Neural progenitor cell (in vitro differentiated cells): ENCODE data around the gene TBC1D19. TPM values are rescaled to one million over a fixed set of nuclear protein-coding genes. Genes with fewer than 3 reads are reported as not detected.

ENCODE experiments used
- DNase-seq: peaks from one replicate; pipeline ENCODE4 v3.0.0-alpha.2; 2016; ENCODE audit warnings: low spot score
- H2AFZ ChIP-seq: fragments of 200-600 bp; sonication (generic); replicated peaks from 2 replicates; pipeline ENCODE4 v1.6.1; 2016; ENCODE audit warnings: antibody characterized with exemption
- H3F3A ChIP-seq: fragments of 200-600 bp; sonication (generic); 2 replicates; pipeline ENCODE4 v1.6.1; 2016; ENCODE audit warnings: antibody characterized with exemption, low read depth
- H3K27ac ChIP-seq: fragments of 200-600 bp; sonication (generic); 2 replicates; pipeline ENCODE4 v1.5.1; 2016; ENCODE audit warnings: mild to moderate bottlenecking
- H3K27me3 ChIP-seq: fragments of 200-600 bp; sonication (generic); 2 replicates; pipeline ENCODE4 v1.6.1; 2016; ENCODE audit warnings: mild to moderate bottlenecking, moderate library complexity
- H3K36me3 ChIP-seq: fragments of 200-600 bp; sonication (generic); 2 replicates; pipeline ENCODE4 v1.5.1; 2016
- H3K4me1 ChIP-seq: fragments of 200-600 bp; sonication (generic); 2 replicates; pipeline ENCODE4 v1.6.1; 2016; ENCODE audit warnings: mixed run types
- H3K4me2 ChIP-seq: fragments of 200-600 bp; sonication (generic); 2 replicates; pipeline ENCODE4 v1.6.1; 2016
- H3K4me3 ChIP-seq: fragments of 200-600 bp; sonication (generic); 2 replicates; pipeline ENCODE4 v1.5.1; 2016
- H3K79me2 ChIP-seq: fragments of 200-600 bp; sonication (generic); 2 replicates; pipeline ENCODE4 v1.6.1; 2016; ENCODE audit warnings: low read depth
- H3K9ac ChIP-seq: fragments of 200-600 bp; sonication (generic); 2 replicates; pipeline ENCODE4 v1.6.1; 2016
- H3K9me3 ChIP-seq: fragments of 200-600 bp; sonication (generic); 2 replicates; pipeline ENCODE4 v1.5.1; 2016; ENCODE audit warnings: low read depth
- H4K20me1 ChIP-seq: fragments of 200-600 bp; sonication (generic); 2 replicates; pipeline ENCODE4 v1.6.1; 2016; ENCODE audit warnings: low read depth
- H3K27ac Mint-ChIP-seq: 3 replicates; pipeline ENCODE4 v1.8.0; 2021; ENCODE audit warnings: mixed read lengths
- H3K27me3 Mint-ChIP-seq: 2 replicates; pipeline ENCODE4 v1.8.0; 2022; ENCODE audit warnings: low read depth, mild to moderate bottlenecking, inconsistent platforms, moderate library complexity, mixed read lengths; ENCODE audit not compliant: insufficient read depth
- H3K36me3 Mint-ChIP-seq: 3 replicates; pipeline ENCODE4 v1.8.0; 2021; ENCODE audit warnings: mixed read lengths
- H3K4me1 Mint-ChIP-seq: 3 replicates; pipeline ENCODE4 v1.8.0; 2021; ENCODE audit warnings: mixed read lengths
- H3K4me3 Mint-ChIP-seq: 3 replicates; pipeline ENCODE4 v1.8.0; 2021; ENCODE audit warnings: mild to moderate bottlenecking, moderate library complexity, mixed read lengths
- H3K9me3 Mint-ChIP-seq: 3 replicates; pipeline ENCODE4 v1.8.0; 2020; ENCODE audit warnings: mixed read lengths
- CTCF ChIP-seq: fragments of 200-600 bp; sonication (generic); IDR thresholded peaks from 2 replicates; pipeline ENCODE4 v1.5.1; 2017; ENCODE audit warnings: antibody characterized with exemption, mild to moderate bottlenecking
- EZH2 ChIP-seq: fragments of 200-600 bp; sonication (generic); IDR thresholded peaks from 2 replicates; pipeline ENCODE4 v1.6.1; 2017; ENCODE audit warnings: antibody characterized with exemption, mild to moderate bottlenecking, moderate library complexity
- EZH2phosphoT487 ChIP-seq: fragments of 200-600 bp; sonication (generic); IDR thresholded peaks from 2 replicates; pipeline ENCODE4 v1.6.1; 2017; ENCODE audit warnings: antibody characterized with exemption
- total RNA-seq: library from RNA; depleted of rRNA; stranded (reverse); fragments of >200 nt; gene quantifications from 2 replicates; pipeline ENCODE4 v1.2.3, GENCODE V29; 2015; ENCODE audit warnings: low replicate concordance

Gene TBC1D19
- total RNA-seq, 1 donor from 2014 or later: 30.7 TPM

- Histone ChIP-seq H3K79me2 (no peaks in the 10 kb centered on the region), H3K4me3 (no peak overlapping the region), H3K4me1 (no peaks in the 10 kb centered on the region), H4K20me1 (no peaks in the 10 kb centered on the region), H3K4me2 (no peak overlapping the region), H3K9me3 (no peaks in the 10 kb centered on the region), H3K36me3 (no peaks in the 10 kb centered on the region), H3F3A (no peaks in the 10 kb centered on the region), H3K27ac (no peak overlapping the region), H3K27me3 (no peaks in the 10 kb centered on the region), H2AFZ (no peak overlapping the region), H3K9ac (no peak overlapping the region)
- Mint-ChIP-seq H3K36me3 (peaks cover 2% of the 10 kb centered on the region), H3K27ac (no peak overlapping the region), H3K27me3 (no peaks in the 10 kb centered on the region), H3K9me3 (no peaks in the 10 kb centered on the region), H3K4me3 (no peak overlapping the region), H3K4me1 (no peaks in the 10 kb centered on the region)
- no peak for DNase-seq
- TF ChIP-seq EZH2: no peak
- TF ChIP-seq CTCF: no peak
These were observed 175.0 kb downstream of the TBC1D19 start for GRCh38 chr4:26758899-26759298.

DNA sequence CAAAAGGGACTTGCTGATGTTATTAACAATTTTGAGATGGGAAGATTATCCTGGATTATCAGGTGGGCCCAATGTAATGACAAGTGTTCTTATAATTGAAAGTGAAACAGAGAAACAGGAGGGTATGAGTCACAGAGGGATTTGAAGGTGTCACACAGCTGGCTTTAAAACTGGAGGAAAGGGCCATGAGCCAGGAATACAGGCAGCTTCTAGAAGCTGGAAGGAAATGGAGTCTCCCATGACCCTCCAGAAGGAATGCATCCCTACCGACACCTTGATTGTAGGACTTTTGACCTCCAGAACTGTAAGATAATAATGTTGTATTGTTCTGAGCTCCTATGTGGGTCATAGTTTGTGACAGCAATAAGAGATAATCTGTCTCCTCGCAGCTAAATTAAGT is 178.8 kb downstream of the TBC1D19 start:
- H3K4me1 ChIP-seq: no peaks in the 10 kb centered on the region

DNA sequence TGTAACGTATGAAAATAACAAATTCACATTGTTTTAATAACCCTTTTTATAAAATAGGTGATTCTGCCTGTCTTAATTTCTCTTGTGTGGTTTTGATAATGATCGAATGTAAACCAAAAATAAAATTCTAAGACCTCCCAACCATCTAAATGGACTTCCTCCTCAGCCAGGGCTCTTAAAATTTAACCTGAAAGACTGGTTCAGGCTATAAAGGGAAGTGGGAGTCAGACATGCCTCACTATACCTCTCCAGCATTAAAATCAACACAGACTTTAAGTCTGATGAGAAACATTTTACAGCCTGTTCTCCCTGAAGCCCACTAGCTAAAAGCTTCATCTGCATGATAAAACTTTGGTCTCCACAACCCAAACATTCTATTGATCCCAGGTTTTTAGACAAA is 179.2 kb downstream of the TBC1D19 start:
- Histone ChIP-seq H3K27me3 (no peaks in the 10 kb centered on the region), H3K4me2 (no peak overlapping the region), H3K79me2 (no peaks in the 10 kb centered on the region), H3K36me3 (no peaks in the 10 kb centered on the region), H3K4me3 (no peak overlapping the region), H3K4me1 (no peaks in the 10 kb centered on the region), H2AFZ (no peak overlapping the region), H3K27ac (no peak overlapping the region), H3K9ac (no peak overlapping the region), H3K9me3 (no peaks in the 10 kb centered on the region), H3F3A (no peaks in the 10 kb centered on the region), H4K20me1 (no peaks in the 10 kb centered on the region)
- DNase-seq: no peak
- no peaks in the 10 kb centered on the region for H3K9me3 Mint-ChIP-seq
- peaks cover 3% of the 10 kb centered on the region for H3K27me3 Mint-ChIP-seq
- H3K4me3 Mint-ChIP-seq: no peak overlapping the region
- H3K36me3 Mint-ChIP-seq: peaks cover 14% of the 10 kb centered on the region
- no peaks in the 10 kb centered on the region for H3K4me1 Mint-ChIP-seq
- H3K27ac Mint-ChIP-seq: no peak overlapping the region
- TF ChIP-seq CTCF (no peak), EZH2phosphoT487 (no peak), EZH2 (no peak)

More for the DNA sequence above, 178.8 kb downstream of the TBC1D19 start:
- Histone ChIP-seq H4K20me1 (no peaks in the 10 kb centered on the region), H3K4me3 (no peak overlapping the region), H3K27me3 (no peaks in the 10 kb centered on the region), H3K27ac (no peak overlapping the region), H3K9me3 (no peaks in the 10 kb centered on the region), H2AFZ (no peak overlapping the region), H3K36me3 (no peaks in the 10 kb centered on the region), H3K9ac (no peak overlapping the region), H3K4me2 (no peak overlapping the region), H3F3A (no peaks in the 10 kb centered on the region), H3K79me2 (no peaks in the 10 kb centered on the region)
- TF ChIP-seq EZH2: no peak
- TF ChIP-seq EZH2phosphoT487: no peak
- TF ChIP-seq CTCF: no peak
- Mint-ChIP-seq H3K9me3 (no peaks in the 10 kb centered on the region), H3K4me3 (no peak overlapping the region), H3K36me3 (peaks cover 14% of the 10 kb centered on the region), H3K27ac (no peak overlapping the region), H3K4me1 (no peaks in the 10 kb centered on the region), H3K27me3 (peaks cover 3% of the 10 kb centered on the region)
- no peak for DNase-seq
